Measurements from ENCODE around the gene CHADL. TPM values are rescaled to one million over a fixed set of nuclear protein-coding genes. Genes with fewer than 3 reads are reported as not detected.

CHADL gene
- polyA plus RNA-seq, 1 donor (not counting 4 experiments of a cell fraction or from before 2014, with no cell fraction given), result 0.16 TPM

- Histone ChIP-seq H3K9me1 (ENCODE audit: control insufficient read depth, extremely low read depth, insufficient read depth, low read length) (peaks cover 2% of the 10 kb centered on the region), H3K36me3 (ENCODE audit: control insufficient read depth in 2 of 2, extremely low read depth in 1 of 2, insufficient read depth in 2 of 2, low read length in 2 of 2) (peaks cover 2 to 8% of the 10 kb centered on the region in 2 experiments), H4K20me1 (ENCODE audit: control insufficient read depth, extremely low read depth, insufficient read depth, low read length) (peaks cover 8% of the 10 kb centered on the region), H3K9me3 (ENCODE audit: control insufficient read depth, low read depth, low read length) (no peaks in the 10 kb centered on the region), H3K4me3 (ENCODE audit: control insufficient read depth in 2 of 3, extremely low read depth in 1 of 3, insufficient read depth in 2 of 3, low read depth in 1 of 3, low read length in 3 of 3) (peak overlapping the region; percentile 12 to 80 (median 70)), H2AFZ (ENCODE audit: control insufficient read depth, low read length) (peak overlapping the region; percentile 91), H3K4me1 (ENCODE audit: control insufficient read depth, extremely low read depth, insufficient read depth, low read length) (peaks cover 57% of the 10 kb centered on the region), H3K27me3 (ENCODE audit: control insufficient read depth, extremely low read depth, insufficient read depth, low read length) (no peaks in the 10 kb centered on the region), H3K4me2 (ENCODE audit: control insufficient read depth, extremely low read depth, insufficient read depth, low read depth, low read length) (peak overlapping the region; percentile 100), H3K27ac (ENCODE audit: control insufficient read depth, insufficient read depth, low read length) (peak overlapping the region; percentile 99), H3K9ac (ENCODE audit: control insufficient read depth, extremely low read depth, insufficient read depth, low read length) (peak overlapping the region; percentile 89), H3K79me2 (ENCODE audit: control insufficient read depth, insufficient read depth, low read length) (peaks cover 22% of the 10 kb centered on the region)
- TF ChIP-seq, protein P1, sequence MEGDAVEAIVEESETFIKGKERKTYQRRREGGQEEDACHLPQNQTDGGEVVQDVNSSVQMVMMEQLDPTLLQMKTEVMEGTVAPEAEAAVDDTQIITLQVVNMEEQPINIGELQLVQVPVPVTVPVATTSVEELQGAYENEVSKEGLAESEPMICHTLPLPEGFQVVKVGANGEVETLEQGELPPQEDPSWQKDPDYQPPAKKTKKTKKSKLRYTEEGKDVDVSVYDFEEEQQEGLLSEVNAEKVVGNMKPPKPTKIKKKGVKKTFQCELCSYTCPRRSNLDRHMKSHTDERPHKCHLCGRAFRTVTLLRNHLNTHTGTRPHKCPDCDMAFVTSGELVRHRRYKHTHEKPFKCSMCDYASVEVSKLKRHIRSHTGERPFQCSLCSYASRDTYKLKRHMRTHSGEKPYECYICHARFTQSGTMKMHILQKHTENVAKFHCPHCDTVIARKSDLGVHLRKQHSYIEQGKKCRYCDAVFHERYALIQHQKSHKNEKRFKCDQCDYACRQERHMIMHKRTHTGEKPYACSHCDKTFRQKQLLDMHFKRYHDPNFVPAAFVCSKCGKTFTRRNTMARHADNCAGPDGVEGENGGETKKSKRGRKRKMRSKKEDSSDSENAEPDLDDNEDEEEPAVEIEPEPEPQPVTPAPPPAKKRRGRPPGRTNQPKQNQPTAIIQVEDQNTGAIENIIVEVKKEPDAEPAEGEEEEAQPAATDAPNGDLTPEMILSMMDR (optimal IDR thresholded peaks at IDR 0.05 in 1 of 3, IDR thresholded peaks at IDR 0.05 in 1 of 3, conservative IDR thresholded peaks at IDR 0.05 in 1 of 3; ENCODE audit: extremely low read depth in 1 of 3, insufficient read depth in 2 of 3, low read length in 3 of 3), result peak in 1 of 3 experiments; percentile 42
- no peak for TF ChIP-seq EZH2 (IDR thresholded peaks at IDR 0.05; ENCODE audit: low read length)
- FAIRE-seq (peak; percentile 94), DNase-seq (ENCODE audit: low read depth, low spot score) (peak; percentile 90)
- dilution Hi-C loops (cut with MboI; ENCODE audit: extremely low pct_ligation_motif_present, low sequenced_read_pairs), result no loop called here
These were observed 47.7 kb upstream of the CHADL start for GRCh38 chr22:41288245-41288946.

DNA sequence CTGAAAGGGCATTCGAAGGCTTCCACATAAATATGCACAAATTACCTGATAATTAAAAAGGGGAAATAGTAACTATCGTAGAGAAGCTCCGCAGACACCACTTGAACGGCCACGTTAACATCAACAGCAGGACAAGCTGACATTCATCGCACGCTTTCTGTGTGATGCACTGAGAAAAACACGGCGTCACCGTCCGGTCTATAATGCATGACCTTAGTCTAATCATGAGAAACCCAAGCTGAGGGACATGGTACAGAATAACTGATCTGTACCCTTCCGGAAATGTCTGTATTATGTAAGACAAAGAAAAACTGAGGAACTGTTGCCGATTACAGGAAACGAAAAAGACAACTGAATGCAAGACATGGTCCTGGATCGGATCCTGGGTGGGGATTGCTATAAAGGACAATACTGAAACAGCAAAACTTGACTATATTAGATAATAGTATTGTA, 45.9 kb upstream of the CHADL start:
- H3K9me1 ChIP-seq (ENCODE audit: control insufficient read depth, extremely low read depth, insufficient read depth, low read length), result peaks cover 2% of the 10 kb centered on the region
- FAIRE-seq (no peak), DNase-seq (ENCODE audit: low read depth, low spot score) (no peak)
- peaks cover 9% of the 10 kb centered on the region for H4K20me1 ChIP-seq (ENCODE audit: control insufficient read depth, extremely low read depth, insufficient read depth, low read length)
- TF ChIP-seq EZH2 (IDR thresholded peaks at IDR 0.05; ENCODE audit: low read length), result no peak
- TF ChIP-seq, protein P1 (optimal IDR thresholded peaks at IDR 0.05 in 1 of 3, IDR thresholded peaks at IDR 0.05 in 1 of 3, conservative IDR thresholded peaks at IDR 0.05 in 1 of 3; ENCODE audit: extremely low read depth in 1 of 3, insufficient read depth in 2 of 3, low read length in 3 of 3), result no peak
- no peaks in the 10 kb centered on the region for H3K27me3 ChIP-seq (ENCODE audit: control insufficient read depth, extremely low read depth, insufficient read depth, low read length)
- H3K79me2 ChIP-seq (ENCODE audit: control insufficient read depth, insufficient read depth, low read length), result peaks cover 34% of the 10 kb centered on the region
- peak overlapping the region; percentile 72 for H3K9ac ChIP-seq (ENCODE audit: control insufficient read depth, extremely low read depth, insufficient read depth, low read length)
- H3K9me3 ChIP-seq (ENCODE audit: control insufficient read depth, low read depth, low read length), result no peaks in the 10 kb centered on the region
- H2AFZ ChIP-seq (ENCODE audit: control insufficient read depth, low read length), result peak overlapping the region; percentile 61
- peak overlapping the region; percentile 83 for H3K27ac ChIP-seq (ENCODE audit: control insufficient read depth, insufficient read depth, low read length)
- peaks cover 57% of the 10 kb centered on the region for H3K4me1 ChIP-seq (ENCODE audit: control insufficient read depth, extremely low read depth, insufficient read depth, low read length)
- peak overlapping the region; percentile 93 for H3K4me2 ChIP-seq (ENCODE audit: control insufficient read depth, extremely low read depth, insufficient read depth, low read depth, low read length)
- dilution Hi-C loops (cut with MboI; ENCODE audit: extremely low pct_ligation_motif_present, low sequenced_read_pairs), result no loop called here
- H3K36me3 ChIP-seq (ENCODE audit: control insufficient read depth in 2 of 2, extremely low read depth in 1 of 2, insufficient read depth in 2 of 2, low read length in 2 of 2), result peaks cover 7 to 19% of the 10 kb centered on the region in 2 experiments
- H3K4me3 ChIP-seq (ENCODE audit: control insufficient read depth in 2 of 3, extremely low read depth in 1 of 3, insufficient read depth in 2 of 3, low read depth in 1 of 3, low read length in 3 of 3), result peak overlapping the region; percentile 30 to 80 (median 60)
